Heart right ventricle (tissue), 16 donors: ENCODE measurements around the gene OSR1. TPM values are rescaled to one million over a fixed set of nuclear protein-coding genes. Genes with fewer than 3 reads are reported as not detected.

Experiments
- ATAC-seq, 8 donors: fragments of 200-7000 bp; cut with Tn5 transposase; one replicate each; pipeline ENCODE4 v1.9.1; 2020; ENCODE audit warnings: mild to moderate bottlenecking in 8 of 8, moderate library complexity in 8 of 8, moderate number of reproducible peaks in 1 of 8
- DNase-seq, 2 donors: peaks; one replicate each; pipeline ENCODE4 v3.0.0-alpha.2; 2020
- H3K27ac ChIP-seq, 10 donors: fragments of 200-600 bp; sonication (generic) in 2 of 10; one replicate each; pipeline versions ENCODE4 v1.5.0 to v1.8.0; 2020 to 2022; ENCODE audit warnings: mild to moderate bottlenecking in 3 of 10
- H3K27me3 ChIP-seq, 7 donors: fragments of 200-600 bp; one replicate each; pipeline ENCODE4 v1.8.0; 2021 to 2022; ENCODE audit warnings: mild to moderate bottlenecking in 2 of 7
- H3K36me3 ChIP-seq, 9 donors: fragments of 200-600 bp; sonication (generic) in 1 of 9; one replicate each; pipeline versions ENCODE4 v1.5.0 to v1.8.0; 2020 to 2022; ENCODE audit warnings: mild to moderate bottlenecking in 2 of 9
- H3K4me1 ChIP-seq, 9 donors: fragments of 200-600 bp; sonication (generic) in 1 of 9; one replicate each; pipeline versions ENCODE4 v1.5.0 to v1.8.0; 2020 to 2022; ENCODE audit warnings: mild to moderate bottlenecking in 4 of 9
- H3K4me3 ChIP-seq, 10 donors: fragments of 200-600 bp; sonication (generic) in 2 of 10; one replicate each; pipeline versions ENCODE4 v1.5.0 to v1.8.0; 2020 to 2022; ENCODE audit warnings: mild to moderate bottlenecking in 7 of 10, moderate library complexity in 2 of 10
- H3K9me3 ChIP-seq, 11 donors: fragments of 200-600 bp in 10 of 11; sonication (generic) in 2 of 11; one replicate each; pipeline versions ENCODE4 v1.5.0 to v1.8.0; 2013 to 2022; ENCODE audit warnings: mild to moderate bottlenecking in 2 of 11, control low read depth in 1 of 11, moderate library complexity in 1 of 11
- CTCF ChIP-seq, 9 donors: fragments of 200-600 bp; sonication (generic) in 2 of 9; IDR thresholded peaks; one replicate each; pipeline versions ENCODE4 v1.5.0 to v1.8.0; 2021 to 2022; ENCODE audit warnings: antibody characterized with exemption in 9 of 9, mild to moderate bottlenecking in 5 of 9, moderate library complexity in 1 of 9
- WGBS, 2 donors: extraction: QIAGEN DNeasy Blood & Tissue Kit; methylation state at CpG; one replicate each; pipeline ENCODE4 v1.1.7; 2013; ENCODE audit warnings: inconsistent platforms in 1 of 2; 5-methylcytosine and 5-hydroxymethylcytosine counted together
- intact Hi-C, 10 donors: fragments of 100-400 bp; cut with DNase I; formaldehyde crosslinking; loops; one replicate each; pipeline versions ENCODE4 v1.11.1 to v1.14.2; 2022
- polyA plus RNA-seq, 2 donors: library from polyadenylated mRNA; stranded (reverse); fragments of 200-250 nt; gene quantifications; one replicate each; pipeline ENCODE4 v1.2.3, GENCODE V29; 2013
- total RNA-seq, 10 donors: library from RNA; stranded (reverse); fragmentation: NEBNext Ultra II Directional in 3 of 10; extraction: Animal tissue kit (Norgen Biotek cat#: 25700) in 3 of 10; gene quantifications; one replicate each; pipeline versions ENCODE4 v1.2.1 to v1.2.4, GENCODE V29; 2021 to 2023
- donor health status: Arrhythmogenic right ventricular cardiomyopathy.
- donor health status: ischemic (EF 13 %, LVEDD 7.1; RV severe dilation, severe dysfunction).
- donor health status: healthy with polysubstance abuse.
- donor health status: DM: no; HTN: yes; CAD: no.
- donor health status: DM: no; HTN: no; CAD: no.
- donor health status: ischemic (EF 25% LVEDD 6.9; RV normal size, moderate dysfunction).
- donor health status: ischemic (EF 25% LVEDD 5.7; RV mildly dilated, moderate dysfunction).
- donor health status: healthy.
- donor health status: DM: yes; HTN: yes; CAD: no.
- donor health status: Ischemic cardiomyopathy.
- donor health status: ischemic (EF 35%, LVEDD 5.7; RV mildly dilated, moderate dysfunction).
- donor health status: nonischemic (EF 11% LVEDD 7.7; RV severe dilation, severe dysfunction).
- donor health status: DM: yes; HTN: yes; CAD: no.
- donor health status: PGD.
- donor health status: ischemic (EF 29% LVEDD 5.4; RV normal size, mild dysfunction).
- donor health status: nonischemic (EF 23%, LVEDD 6.1; RV moderate dilation, normal function).

Gene OSR1
- total and polyA plus RNA-seq, 12 donors = 0.71 to 13.3 (median 2.7) TPM

GRCh38 chr2:19329445-19329844 lies 29.0 kb downstream of the OSR1 start:
- intact Hi-C loops = no loop called here

GRCh38 chr2:19327496-19327895 lies 30.9 kb downstream of the OSR1 start:
- no peaks in the 10 kb centered on the region for H3K27me3 ChIP-seq
- TF ChIP-seq CTCF (IDR thresholded peaks at IDR 0.05) = no peak
- H3K27ac ChIP-seq = no peak overlapping the region
- H3K4me1 ChIP-seq = no peaks in the 10 kb centered on the region
- ATAC-seq = no peak
- H3K9me3 ChIP-seq = no peaks in the 10 kb centered on the region
- H3K36me3 ChIP-seq = no peaks in the 10 kb centered on the region
- no peak for DNase-seq
- no peak overlapping the region for H3K4me3 ChIP-seq
- intact Hi-C loops = no loop called here

More at GRCh38 chr2:19329445-19329844, 29.0 kb downstream of the OSR1 start:
- DNase-seq = no peak
- Histone ChIP-seq H3K27me3 (no peaks in the 10 kb centered on the region), H3K4me3 (no peak overlapping the region), H3K4me1 (no peaks in the 10 kb centered on the region), H3K9me3 (no peaks in the 10 kb centered on the region), H3K36me3 (no peaks in the 10 kb centered on the region), H3K27ac (no peak overlapping the region)
- WGBS, 2 donors = 22 to 31% methylated on average over 2 of the region's 2 CpGs
- TF ChIP-seq CTCF (IDR thresholded peaks at IDR 0.05) = no peak
- no peak for ATAC-seq

- Histone ChIP-seq H3K27me3 (no peaks in the 10 kb centered on the region), H3K27ac (no peak overlapping the region), H3K36me3 (no peaks in the 10 kb centered on the region), H3K9me3 (peaks cover 0 to 2% (median 0%) of the 10 kb centered on the region in 11 donors), H3K4me3 (no peak overlapping the region), H3K4me1 (no peaks in the 10 kb centered on the region)
- DNase-seq (no peak), ATAC-seq (no peak)
- no peak for TF ChIP-seq CTCF (IDR thresholded peaks at IDR 0.05)
- intact Hi-C loops = no loop called here
Observed at GRCh38 chr2:19321946-19322345, 36.5 kb downstream of the OSR1 start.

GRCh38 chr2:19320813-19321212 lies 37.6 kb downstream of the OSR1 start:
- Histone ChIP-seq H3K4me1 (no peaks in the 10 kb centered on the region), H3K9me3 (peaks cover 0 to 2% (median 0%) of the 10 kb centered on the region in 11 donors), H3K27ac (no peak overlapping the region), H3K27me3 (no peaks in the 10 kb centered on the region), H3K36me3 (no peaks in the 10 kb centered on the region), H3K4me3 (no peak overlapping the region)
- intact Hi-C loops = no loop called here
- DNase-seq (no peak), ATAC-seq (no peak)
- WGBS, 2 donors = 96 to 98% methylated on average over 1 of the region's 1 CpG
- TF ChIP-seq CTCF (IDR thresholded peaks at IDR 0.05) = no peak

GRCh38 chr2:19319698-19320097 lies 38.7 kb downstream of the OSR1 start:
- TF ChIP-seq CTCF (IDR thresholded peaks at IDR 0.05) = no peak
- 59 to 75% methylated on average over 3 of the region's 3 CpGs for WGBS, 2 donors
- Histone ChIP-seq H3K27ac (no peak overlapping the region), H3K9me3 (peaks cover 0 to 2% (median 0%) of the 10 kb centered on the region in 11 donors), H3K36me3 (no peaks in the 10 kb centered on the region), H3K4me3 (no peak overlapping the region), H3K27me3 (no peaks in the 10 kb centered on the region), H3K4me1 (no peaks in the 10 kb centered on the region)
- no peak for ATAC-seq
- no peak for DNase-seq
- intact Hi-C loops = no loop called here
